ENCODE results near the gene GFOD1. TPM values are rescaled to one million over a fixed set of nuclear protein-coding genes. Genes with fewer than 3 reads are reported as not detected.
A peak's percentile ranks its signal among the peaks of the same experiment; 100 is the strongest.

GFOD1 gene
- total and polyA plus RNA-seq, 11 donors, result 16.2 to 65.8 (median 41.5) TPM

DNA sequence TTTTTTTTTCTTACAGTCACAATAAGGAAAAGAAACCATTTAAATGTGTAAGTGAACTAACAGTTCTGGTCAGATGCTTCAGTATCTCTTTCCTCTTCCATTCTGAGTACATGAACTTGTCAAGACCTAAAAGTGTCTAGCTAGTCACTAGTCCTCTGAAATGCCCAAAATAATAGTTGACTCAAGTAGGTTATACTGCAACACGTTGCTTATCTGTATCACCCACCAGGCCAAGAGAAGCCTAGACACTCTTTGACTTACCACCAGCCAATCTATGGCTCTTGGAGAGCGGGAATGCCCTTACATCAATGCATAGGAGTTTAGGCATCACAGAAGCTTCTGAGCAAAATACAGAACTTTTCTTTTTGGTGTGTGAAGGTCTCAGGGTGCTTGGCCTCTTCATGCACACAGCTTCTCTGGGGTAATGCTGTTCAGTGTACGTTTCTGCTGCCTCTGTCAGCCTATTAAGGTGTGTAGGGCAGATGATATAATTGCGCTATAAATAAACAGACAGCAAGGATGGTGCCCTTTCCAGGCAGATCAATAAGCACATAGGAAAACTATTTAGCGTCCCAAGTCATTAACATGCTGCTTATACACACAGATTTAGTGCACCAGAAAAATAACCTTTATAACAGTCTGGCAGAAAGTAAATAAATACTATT is 7.8 kb upstream of the GFOD1 start:
- WGBS, 4 donors, result 55 to 66% (median 58%) methylated on average over 5 of the region's 5 CpGs
- Histone ChIP-seq H3K4me3 (no peak overlapping the region), H3K4me1 (peaks cover 0 to 27% (median 11%) of the 10 kb centered on the region in 12 donors), H3K9me3 (no peaks in the 10 kb centered on the region), H3K36me3 (no peaks in the 10 kb centered on the region), H3K27me3 (no peaks in the 10 kb centered on the region), H3K27ac (peak overlapping the region in 10 of 12 donors; percentile 40 to 76 (median 62))
- DNase-seq (no peak), ATAC-seq (peak; percentile 73 to 89 (median 80))
- intact Hi-C loops (cut with DNase I), result no loop called here
- TF ChIP-seq, protein P1, sequence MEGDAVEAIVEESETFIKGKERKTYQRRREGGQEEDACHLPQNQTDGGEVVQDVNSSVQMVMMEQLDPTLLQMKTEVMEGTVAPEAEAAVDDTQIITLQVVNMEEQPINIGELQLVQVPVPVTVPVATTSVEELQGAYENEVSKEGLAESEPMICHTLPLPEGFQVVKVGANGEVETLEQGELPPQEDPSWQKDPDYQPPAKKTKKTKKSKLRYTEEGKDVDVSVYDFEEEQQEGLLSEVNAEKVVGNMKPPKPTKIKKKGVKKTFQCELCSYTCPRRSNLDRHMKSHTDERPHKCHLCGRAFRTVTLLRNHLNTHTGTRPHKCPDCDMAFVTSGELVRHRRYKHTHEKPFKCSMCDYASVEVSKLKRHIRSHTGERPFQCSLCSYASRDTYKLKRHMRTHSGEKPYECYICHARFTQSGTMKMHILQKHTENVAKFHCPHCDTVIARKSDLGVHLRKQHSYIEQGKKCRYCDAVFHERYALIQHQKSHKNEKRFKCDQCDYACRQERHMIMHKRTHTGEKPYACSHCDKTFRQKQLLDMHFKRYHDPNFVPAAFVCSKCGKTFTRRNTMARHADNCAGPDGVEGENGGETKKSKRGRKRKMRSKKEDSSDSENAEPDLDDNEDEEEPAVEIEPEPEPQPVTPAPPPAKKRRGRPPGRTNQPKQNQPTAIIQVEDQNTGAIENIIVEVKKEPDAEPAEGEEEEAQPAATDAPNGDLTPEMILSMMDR (IDR thresholded peaks at IDR 0.05), result no peak
- TF ChIP-seq POLR2A (IDR thresholded peaks at IDR 0.05), result no peak

DNA sequence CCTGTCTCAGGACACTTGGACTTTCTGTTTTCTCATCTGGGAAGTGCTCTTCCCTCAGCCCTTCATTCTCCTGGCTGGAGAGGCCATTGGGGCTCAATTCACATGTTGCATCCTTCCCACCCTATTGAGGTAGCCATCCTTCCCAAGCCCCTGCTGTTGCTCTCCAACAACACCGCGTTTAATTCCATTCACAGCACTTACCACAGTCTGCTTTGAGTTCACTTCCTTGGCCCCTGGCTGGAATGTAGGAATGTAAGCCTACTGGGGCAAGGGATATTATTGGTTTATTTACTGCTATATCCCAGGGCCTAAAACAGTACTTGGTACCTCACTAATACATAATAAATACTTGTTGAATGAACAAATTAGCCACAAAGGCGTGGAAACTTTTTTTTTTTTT is 6.7 kb upstream of the GFOD1 start:
- Histone ChIP-seq H3K36me3 (no peaks in the 10 kb centered on the region), H3K9me3 (no peaks in the 10 kb centered on the region), H3K4me1 (peaks cover 0 to 27% (median 11%) of the 10 kb centered on the region in 12 donors), H3K27me3 (no peaks in the 10 kb centered on the region), H3K27ac (peak overlapping the region in 7 of 12 donors; percentile 53 to 76 (median 69)), H3K4me3 (no peak overlapping the region)
- 45 to 76% (median 55%) methylated on average over 2 to 3 of the region's 3 CpGs for WGBS, 4 donors
- TF ChIP-seq, protein P1 (IDR thresholded peaks at IDR 0.05), result no peak
- intact Hi-C loops (cut with DNase I), result loop anchor here in 1 of 10 donors (5.0 kb wide), 1 partner anchor 43 kb away; no protein-coding TSS in a partner anchor
- no peak for DNase-seq
- no peak for ATAC-seq

DNA sequence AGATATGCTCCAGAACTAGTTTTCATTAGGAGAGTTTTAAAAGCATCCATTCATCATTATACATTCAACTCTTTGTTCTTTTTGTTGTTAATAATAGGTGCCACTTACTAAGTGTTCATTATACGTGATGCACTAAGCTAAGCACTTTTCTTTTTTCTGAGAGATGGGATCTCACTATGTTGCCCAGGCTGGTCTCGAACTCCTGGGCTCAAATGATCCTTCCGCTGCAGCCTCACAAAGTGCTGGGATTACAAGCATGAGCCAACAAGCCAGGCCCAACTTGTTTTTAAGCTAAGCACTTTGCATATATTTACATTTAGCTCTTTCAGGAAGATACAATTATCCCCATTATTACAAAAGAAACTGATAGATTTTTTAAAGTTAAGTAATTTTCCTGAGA is 5.7 kb upstream of the GFOD1 start:
- Histone ChIP-seq H3K27ac (no peak overlapping the region), H3K4me1 (peaks cover 0 to 32% (median 17%) of the 10 kb centered on the region in 12 donors), H3K4me3 (no peak overlapping the region), H3K36me3 (no peaks in the 10 kb centered on the region), H3K27me3 (no peaks in the 10 kb centered on the region), H3K9me3 (no peaks in the 10 kb centered on the region)
- TF ChIP-seq, protein P1 (IDR thresholded peaks at IDR 0.05), result no peak
- TF ChIP-seq POLR2A (IDR thresholded peaks at IDR 0.05), result no peak
- DNase-seq, result no peak
- WGBS, 4 donors, result 94 to 98% (median 95%) methylated on average over 3 of the region's 3 CpGs
- intact Hi-C loops (cut with DNase I), result loop anchor here in 1 of 10 donors (5.0 kb wide), 1 partner anchor 44 kb away; no protein-coding TSS in a partner anchor
- ATAC-seq, result no peak

DNA sequence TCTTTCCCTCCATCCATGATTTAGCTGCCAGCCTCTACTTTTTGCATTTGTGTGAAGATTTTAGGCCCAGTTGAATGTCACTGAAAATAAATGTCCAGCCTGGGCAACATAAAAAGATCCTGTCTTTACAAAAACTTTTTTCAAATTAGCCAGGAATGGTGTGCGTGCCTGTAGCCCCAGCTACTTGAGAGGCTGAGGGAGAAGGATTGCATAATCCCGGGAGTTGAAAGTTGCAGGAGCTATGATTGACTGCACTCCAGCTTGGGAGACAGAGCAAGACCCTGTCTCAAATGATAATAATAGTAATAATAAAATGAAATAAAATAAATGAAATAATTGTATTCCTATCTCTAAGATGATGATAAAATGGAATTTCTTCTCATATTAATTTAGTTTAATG is 5.0 kb upstream of the GFOD1 start:
- Histone ChIP-seq H3K27me3 (no peaks in the 10 kb centered on the region), H3K9me3 (no peaks in the 10 kb centered on the region), H3K4me1 (peaks cover 0 to 36% (median 21%) of the 10 kb centered on the region in 12 donors), H3K27ac (no peak overlapping the region), H3K4me3 (no peak overlapping the region), H3K36me3 (no peaks in the 10 kb centered on the region)
- WGBS, 4 donors, result 80 to 93% (median 83%) methylated on average over 2 of the region's 2 CpGs
- TF ChIP-seq, protein P1 (IDR thresholded peaks at IDR 0.05), result no peak
- TF ChIP-seq POLR2A (IDR thresholded peaks at IDR 0.05), result no peak
- intact Hi-C loops (cut with DNase I), result loop anchor here in 1 of 10 donors (5.0 kb wide), 1 partner anchor 45 kb away; no protein-coding TSS in a partner anchor
- DNase-seq (no peak), ATAC-seq (no peak)

Data from heart left ventricle (tissue), 16 donors.